Measurements from ENCODE around the gene KCNQ4.

The KCNQ4 gene

DNA sequence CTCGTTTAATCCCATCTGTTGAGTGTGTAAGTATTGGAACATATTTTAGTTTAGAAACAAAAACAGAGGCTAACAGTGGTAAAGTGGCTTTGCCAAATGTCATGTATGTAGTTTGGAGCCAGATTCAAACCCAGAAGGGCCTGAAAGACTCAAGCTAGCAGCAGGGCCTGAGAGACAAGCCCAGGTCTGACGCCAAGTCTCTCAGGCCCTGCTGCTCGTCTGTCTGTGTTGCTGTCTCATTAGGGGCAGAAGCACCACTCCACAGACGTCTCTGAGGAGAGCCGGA lies 70.2 kb downstream of the KCNQ4 start:
- Histone ChIP-seq H3K4me2 (ENCODE audit: insufficient read depth, low read length, poor library complexity, severe bottlenecking) (no peak overlapping the region), H4K8ac (ENCODE audit: low read depth, low read length) (no peak overlapping the region), H2AFZ (ENCODE audit: low read length) (no peak overlapping the region), H2BK12ac (ENCODE audit: low read length) (no peak overlapping the region), H3K36me3 (replicated peaks in 1 of 2; ENCODE audit: control insufficient read depth in 2 of 2, insufficient read depth in 2 of 2, low read length in 2 of 2) (no peaks in the 10 kb centered on the region), H3K4me3 (ENCODE audit: low read length in 2 of 2) (no peak overlapping the region), H3K9me3 (replicated peaks in 1 of 2; ENCODE audit: control insufficient read depth in 2 of 2, insufficient read depth in 1 of 2, low read depth in 1 of 2, low read length in 2 of 2) (no peaks in the 10 kb centered on the region), H3K27ac (replicated peaks; ENCODE audit: low read length) (no peak overlapping the region), H2AK5ac (ENCODE audit: low read depth, low read length) (no peak overlapping the region), H3K9ac (ENCODE audit: low read depth, low read length, poor library complexity) (no peak overlapping the region), H3K23ac (ENCODE audit: low read depth, low read length, poor library complexity) (no peak overlapping the region), H2BK120ac (ENCODE audit: low read depth, low read length) (no peak overlapping the region), H3K27me3 (ENCODE audit: control insufficient read depth in 3 of 3, insufficient read depth in 3 of 3, low read depth in 1 of 3, low read length in 3 of 3) (peaks cover 0 to 40% (median 0%) of the 10 kb centered on the region in 3 experiments), H3K4me1 (ENCODE audit: control insufficient read depth in 2 of 2, insufficient read depth in 1 of 2, low read depth in 1 of 2, low read length in 2 of 2) (peaks cover 0 to 4% of the 10 kb centered on the region in 2 donors), H2BK5ac (ENCODE audit: low read length) (no peak overlapping the region), H2BK15ac (ENCODE audit: low read length) (no peak overlapping the region), H3K18ac (ENCODE audit: low read length) (no peak overlapping the region), H3K14ac (ENCODE audit: low read length) (no peak overlapping the region), H3K79me1 (ENCODE audit: low read depth, low read length) (no peaks in the 10 kb centered on the region), H4K91ac (ENCODE audit: low read depth, low read length, poor library complexity) (no peak overlapping the region), H3K4ac (ENCODE audit: low read length) (no peak overlapping the region)
- no peak for DNase-seq (ENCODE audit: low spot score)
- WGBS, 2 donors (ENCODE audit: extremely low coverage in 2 of 2, insufficient read length in 2 of 2, insufficient replicate concordance in 1 of 2), result no CpG with 5 or more reads among the region's 5 CpGs

DNA sequence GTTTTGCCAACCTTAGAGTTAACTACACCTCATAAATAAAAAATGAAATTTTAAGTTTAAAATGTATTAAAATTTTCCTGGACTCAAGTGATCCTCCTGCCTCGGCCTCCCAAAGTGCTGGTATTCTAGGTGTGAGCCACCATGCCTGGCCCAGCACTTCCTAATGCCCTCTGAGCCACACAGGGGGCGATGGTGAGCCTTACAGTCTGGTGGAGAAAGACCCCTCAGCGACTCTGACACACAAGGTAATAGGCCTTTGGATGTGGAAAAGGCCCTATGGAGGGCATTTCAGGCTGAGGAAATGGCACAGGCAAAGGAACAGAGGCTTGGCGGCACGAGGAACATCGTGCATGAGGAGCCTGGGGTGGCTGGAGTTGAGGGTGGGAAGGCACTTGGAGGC lies 71.9 kb downstream of the KCNQ4 start:
- no peaks in the 10 kb centered on the region for H3K9me3 ChIP-seq (replicated peaks in 1 of 2; ENCODE audit: control insufficient read depth in 2 of 2, insufficient read depth in 1 of 2, low read depth in 1 of 2, low read length in 2 of 2)
- H3K14ac ChIP-seq (ENCODE audit: low read length), result no peak overlapping the region
- no peak for DNase-seq (ENCODE audit: low spot score)
- no peak overlapping the region for H3K4me2 ChIP-seq (ENCODE audit: insufficient read depth, low read length, poor library complexity, severe bottlenecking)
- no peak overlapping the region for H3K18ac ChIP-seq (ENCODE audit: low read length)
- no peak overlapping the region for H2BK15ac ChIP-seq (ENCODE audit: low read length)
- no peak overlapping the region for H2AK5ac ChIP-seq (ENCODE audit: low read depth, low read length)
- peaks cover under 1% of the 10 kb centered on the region for H3K79me1 ChIP-seq (ENCODE audit: low read depth, low read length)
- H3K9ac ChIP-seq (ENCODE audit: low read depth, low read length, poor library complexity), result no peak overlapping the region
- H3K4ac ChIP-seq (ENCODE audit: low read length), result no peak overlapping the region
- H3K4me3 ChIP-seq (ENCODE audit: low read length in 2 of 2), result no peak overlapping the region
- WGBS, 2 donors (ENCODE audit: extremely low coverage in 2 of 2, insufficient read length in 2 of 2, insufficient replicate concordance in 1 of 2), result no CpG with 5 or more reads among the region's 6 CpGs
- H3K4me1 ChIP-seq (ENCODE audit: control insufficient read depth in 2 of 2, insufficient read depth in 1 of 2, low read depth in 1 of 2, low read length in 2 of 2), result peaks cover 0 to 4% of the 10 kb centered on the region in 2 donors
- no peak overlapping the region for H2BK12ac ChIP-seq (ENCODE audit: low read length)
- no peak overlapping the region for H2BK5ac ChIP-seq (ENCODE audit: low read length)
- H3K27ac ChIP-seq (replicated peaks; ENCODE audit: low read length), result no peak overlapping the region
- H3K27me3 ChIP-seq (ENCODE audit: control insufficient read depth in 3 of 3, insufficient read depth in 3 of 3, low read depth in 1 of 3, low read length in 3 of 3), result peaks cover 0 to 56% (median 3%) of the 10 kb centered on the region in 3 experiments
- no peak overlapping the region for H2BK120ac ChIP-seq (ENCODE audit: low read depth, low read length)
- H4K8ac ChIP-seq (ENCODE audit: low read depth, low read length), result no peak overlapping the region
- H3K23ac ChIP-seq (ENCODE audit: low read depth, low read length, poor library complexity), result no peak overlapping the region
- H2AFZ ChIP-seq (ENCODE audit: low read length), result no peak overlapping the region
- H4K91ac ChIP-seq (ENCODE audit: low read depth, low read length, poor library complexity), result no peak overlapping the region
- no peaks in the 10 kb centered on the region for H3K36me3 ChIP-seq (replicated peaks in 1 of 2; ENCODE audit: control insufficient read depth in 2 of 2, insufficient read depth in 2 of 2, low read length in 2 of 2)

DNA sequence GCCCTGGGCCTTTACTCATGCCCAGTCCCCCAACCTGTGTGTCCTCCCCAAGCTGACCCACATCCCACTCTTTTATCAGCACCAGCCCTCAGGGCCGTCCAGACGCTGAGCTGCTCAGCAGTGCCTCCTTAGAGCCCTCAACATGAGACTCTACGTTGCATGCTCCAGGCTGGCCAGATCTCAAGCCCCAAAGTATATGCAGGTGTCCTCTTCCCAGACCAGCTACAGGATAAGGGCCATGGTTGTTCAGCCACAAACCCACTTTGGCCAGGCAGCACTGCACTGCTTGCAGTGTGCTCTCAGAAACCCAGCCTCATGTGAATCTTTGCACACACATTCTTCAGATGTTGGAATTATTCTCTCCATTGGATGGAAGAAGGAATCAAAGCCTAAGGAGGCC lies 72.5 kb downstream of the KCNQ4 start:
- Histone ChIP-seq H3K9me3 (replicated peaks in 1 of 2; ENCODE audit: control insufficient read depth in 2 of 2, insufficient read depth in 1 of 2, low read depth in 1 of 2, low read length in 2 of 2) (no peaks in the 10 kb centered on the region), H3K4me1 (ENCODE audit: control insufficient read depth in 2 of 2, insufficient read depth in 1 of 2, low read depth in 1 of 2, low read length in 2 of 2) (peaks cover 0 to 9% of the 10 kb centered on the region in 2 donors), H3K4me2 (ENCODE audit: insufficient read depth, low read length, poor library complexity, severe bottlenecking) (no peak overlapping the region), H2BK15ac (ENCODE audit: low read length) (no peak overlapping the region), H3K4ac (ENCODE audit: low read length) (no peak overlapping the region), H3K27ac (replicated peaks; ENCODE audit: low read length) (no peak overlapping the region), H3K27me3 (ENCODE audit: control insufficient read depth in 3 of 3, insufficient read depth in 3 of 3, low read depth in 1 of 3, low read length in 3 of 3) (peaks cover 0 to 62% (median 9%) of the 10 kb centered on the region in 3 experiments), H3K9ac (ENCODE audit: low read depth, low read length, poor library complexity) (peak overlapping the region; percentile 7), H2AFZ (ENCODE audit: low read length) (no peak overlapping the region), H2BK12ac (ENCODE audit: low read length) (no peak overlapping the region), H3K4me3 (ENCODE audit: low read length in 2 of 2) (no peak overlapping the region), H2BK5ac (ENCODE audit: low read length) (no peak overlapping the region), H3K14ac (ENCODE audit: low read length) (no peak overlapping the region), H3K79me1 (ENCODE audit: low read depth, low read length) (peaks cover 4% of the 10 kb centered on the region), H4K91ac (ENCODE audit: low read depth, low read length, poor library complexity) (no peak overlapping the region), H2BK120ac (ENCODE audit: low read depth, low read length) (no peak overlapping the region), H3K23ac (ENCODE audit: low read depth, low read length, poor library complexity) (no peak overlapping the region), H4K8ac (ENCODE audit: low read depth, low read length) (no peak overlapping the region), H3K18ac (ENCODE audit: low read length) (no peak overlapping the region), H3K36me3 (replicated peaks in 1 of 2; ENCODE audit: control insufficient read depth in 2 of 2, insufficient read depth in 2 of 2, low read length in 2 of 2) (no peaks in the 10 kb centered on the region), H2AK5ac (ENCODE audit: low read depth, low read length) (no peak overlapping the region)
- no CpG with 5 or more reads among the region's 3 CpGs for WGBS, 2 donors (ENCODE audit: extremely low coverage in 2 of 2, insufficient read length in 2 of 2, insufficient replicate concordance in 1 of 2)
- no peak for DNase-seq (ENCODE audit: low spot score)

- H2BK15ac ChIP-seq (ENCODE audit: low read length), result no peak overlapping the region
- no CpG with 5 or more reads among the region's 9 CpGs for WGBS, 2 donors (ENCODE audit: extremely low coverage in 2 of 2, insufficient read length in 2 of 2, insufficient replicate concordance in 1 of 2)
Observed at GRCh38 chr1:40856656-40857302, 73.2 kb downstream of the KCNQ4 start.

More at GRCh38 chr1:40856656-40857302, 73.2 kb downstream of the KCNQ4 start:
- Histone ChIP-seq H3K27me3 (ENCODE audit: control insufficient read depth in 3 of 3, insufficient read depth in 3 of 3, low read depth in 1 of 3, low read length in 3 of 3) (peaks cover 0 to 63% (median 11%) of the 10 kb centered on the region in 3 experiments), H2BK5ac (ENCODE audit: low read length) (no peak overlapping the region), H3K9me3 (replicated peaks in 1 of 2; ENCODE audit: control insufficient read depth in 2 of 2, insufficient read depth in 1 of 2, low read depth in 1 of 2, low read length in 2 of 2) (no peaks in the 10 kb centered on the region), H3K14ac (ENCODE audit: low read length) (no peak overlapping the region), H3K27ac (replicated peaks; ENCODE audit: low read length) (no peak overlapping the region), H3K18ac (ENCODE audit: low read length) (no peak overlapping the region), H2AFZ (ENCODE audit: low read length) (no peak overlapping the region), H3K4me2 (ENCODE audit: insufficient read depth, low read length, poor library complexity, severe bottlenecking) (no peak overlapping the region), H3K4me1 (ENCODE audit: control insufficient read depth in 2 of 2, insufficient read depth in 1 of 2, low read depth in 1 of 2, low read length in 2 of 2) (peaks cover 0 to 9% of the 10 kb centered on the region in 2 donors), H2AK5ac (ENCODE audit: low read depth, low read length) (no peak overlapping the region), H2BK120ac (ENCODE audit: low read depth, low read length) (no peak overlapping the region), H4K91ac (ENCODE audit: low read depth, low read length, poor library complexity) (no peak overlapping the region), H3K4ac (ENCODE audit: low read length) (no peak overlapping the region), H3K79me1 (ENCODE audit: low read depth, low read length) (peaks cover 4% of the 10 kb centered on the region), H2BK12ac (ENCODE audit: low read length) (no peak overlapping the region), H4K8ac (ENCODE audit: low read depth, low read length) (no peak overlapping the region), H3K9ac (ENCODE audit: low read depth, low read length, poor library complexity) (no peak overlapping the region), H3K4me3 (ENCODE audit: low read length in 2 of 2) (no peak overlapping the region), H3K23ac (ENCODE audit: low read depth, low read length, poor library complexity) (no peak overlapping the region), H3K36me3 (replicated peaks in 1 of 2; ENCODE audit: control insufficient read depth in 2 of 2, insufficient read depth in 2 of 2, low read length in 2 of 2) (no peaks in the 10 kb centered on the region)
- DNase-seq (ENCODE audit: low spot score), result no peak

Measured in neuronal stem cell (in vitro differentiated cells).